ENCODE results near the gene NCOA7. TPM values are rescaled to one million over a fixed set of nuclear protein-coding genes. Genes with fewer than 3 reads are reported as not detected.

NCOA7 gene
- total RNA-seq, 1 experiment from 2014 or later = 37.3 TPM

DNA sequence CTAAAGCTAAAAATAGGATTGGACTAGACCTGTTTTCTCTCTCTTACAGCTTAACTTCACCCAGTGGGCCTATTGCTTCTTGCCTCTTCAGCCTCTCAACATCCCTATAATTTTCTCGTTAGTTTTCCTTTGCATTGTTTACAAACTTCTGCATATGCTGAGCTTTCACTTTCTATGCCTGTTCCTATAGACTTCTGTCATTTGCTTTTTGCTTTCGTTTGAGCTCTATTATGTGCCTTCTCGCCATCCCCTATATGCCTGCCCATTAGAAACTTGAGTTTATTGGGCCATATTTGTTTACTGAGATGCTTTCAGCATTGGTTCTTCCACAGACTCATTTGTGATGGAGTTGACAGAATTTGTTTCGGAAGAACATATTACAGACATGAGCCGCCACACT is 40.9 kb downstream of the NCOA7 start:
- CTCF ChIA-PET = interaction anchor here (0.5 to 0.6 kb wide), 2 partner anchors 39 to 604 kb away, joined by 3 read pairs; no protein-coding TSS in a partner anchor
- H3K27me3 ChIP-seq (ENCODE audit: control insufficient read depth, insufficient read depth, low read length) = no peaks in the 10 kb centered on the region
- BruUV-seq (replicated peaks) = no TSS peak
- 0 out of 2 replicates have a peak, but pooled peaks cover 4% of the 10 kb centered on the region for H3K4me1 ChIP-seq (ENCODE audit: control insufficient read depth, insufficient read depth, low read length)
- no peak overlapping the region for H3K27ac ChIP-seq (ENCODE audit: low read length)
- TF ChIP-seq, protein P1, sequence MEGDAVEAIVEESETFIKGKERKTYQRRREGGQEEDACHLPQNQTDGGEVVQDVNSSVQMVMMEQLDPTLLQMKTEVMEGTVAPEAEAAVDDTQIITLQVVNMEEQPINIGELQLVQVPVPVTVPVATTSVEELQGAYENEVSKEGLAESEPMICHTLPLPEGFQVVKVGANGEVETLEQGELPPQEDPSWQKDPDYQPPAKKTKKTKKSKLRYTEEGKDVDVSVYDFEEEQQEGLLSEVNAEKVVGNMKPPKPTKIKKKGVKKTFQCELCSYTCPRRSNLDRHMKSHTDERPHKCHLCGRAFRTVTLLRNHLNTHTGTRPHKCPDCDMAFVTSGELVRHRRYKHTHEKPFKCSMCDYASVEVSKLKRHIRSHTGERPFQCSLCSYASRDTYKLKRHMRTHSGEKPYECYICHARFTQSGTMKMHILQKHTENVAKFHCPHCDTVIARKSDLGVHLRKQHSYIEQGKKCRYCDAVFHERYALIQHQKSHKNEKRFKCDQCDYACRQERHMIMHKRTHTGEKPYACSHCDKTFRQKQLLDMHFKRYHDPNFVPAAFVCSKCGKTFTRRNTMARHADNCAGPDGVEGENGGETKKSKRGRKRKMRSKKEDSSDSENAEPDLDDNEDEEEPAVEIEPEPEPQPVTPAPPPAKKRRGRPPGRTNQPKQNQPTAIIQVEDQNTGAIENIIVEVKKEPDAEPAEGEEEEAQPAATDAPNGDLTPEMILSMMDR (IDR thresholded peaks at IDR 0.05) = no peak
- TF ChIP-seq SIN3A (IDR thresholded peaks at IDR 0.05; ENCODE audit: borderline replicate concordance, insufficient read depth, low read depth, low read length) (no peak), POLR2AphosphoS5 (IDR thresholded peaks at IDR 0.05; ENCODE audit: low read depth, low read length) (no peak), TCF7L2 (IDR thresholded peaks at IDR 0.05; ENCODE audit: low read depth, low read length) (no peak)
- TF ChIP-seq, protein P2, sequence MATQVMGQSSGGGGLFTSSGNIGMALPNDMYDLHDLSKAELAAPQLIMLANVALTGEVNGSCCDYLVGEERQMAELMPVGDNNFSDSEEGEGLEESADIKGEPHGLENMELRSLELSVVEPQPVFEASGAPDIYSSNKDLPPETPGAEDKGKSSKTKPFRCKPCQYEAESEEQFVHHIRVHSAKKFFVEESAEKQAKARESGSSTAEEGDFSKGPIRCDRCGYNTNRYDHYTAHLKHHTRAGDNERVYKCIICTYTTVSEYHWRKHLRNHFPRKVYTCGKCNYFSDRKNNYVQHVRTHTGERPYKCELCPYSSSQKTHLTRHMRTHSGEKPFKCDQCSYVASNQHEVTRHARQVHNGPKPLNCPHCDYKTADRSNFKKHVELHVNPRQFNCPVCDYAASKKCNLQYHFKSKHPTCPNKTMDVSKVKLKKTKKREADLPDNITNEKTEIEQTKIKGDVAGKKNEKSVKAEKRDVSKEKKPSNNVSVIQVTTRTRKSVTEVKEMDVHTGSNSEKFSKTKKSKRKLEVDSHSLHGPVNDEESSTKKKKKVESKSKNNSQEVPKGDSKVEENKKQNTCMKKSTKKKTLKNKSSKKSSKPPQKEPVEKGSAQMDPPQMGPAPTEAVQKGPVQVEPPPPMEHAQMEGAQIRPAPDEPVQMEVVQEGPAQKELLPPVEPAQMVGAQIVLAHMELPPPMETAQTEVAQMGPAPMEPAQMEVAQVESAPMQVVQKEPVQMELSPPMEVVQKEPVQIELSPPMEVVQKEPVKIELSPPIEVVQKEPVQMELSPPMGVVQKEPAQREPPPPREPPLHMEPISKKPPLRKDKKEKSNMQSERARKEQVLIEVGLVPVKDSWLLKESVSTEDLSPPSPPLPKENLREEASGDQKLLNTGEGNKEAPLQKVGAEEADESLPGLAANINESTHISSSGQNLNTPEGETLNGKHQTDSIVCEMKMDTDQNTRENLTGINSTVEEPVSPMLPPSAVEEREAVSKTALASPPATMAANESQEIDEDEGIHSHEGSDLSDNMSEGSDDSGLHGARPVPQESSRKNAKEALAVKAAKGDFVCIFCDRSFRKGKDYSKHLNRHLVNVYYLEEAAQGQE (IDR thresholded peaks at IDR 0.05; ENCODE audit: insufficient read depth in 1 of 2, low read depth in 2 of 2, low read length in 1 of 2) = no peak
- intact Hi-C loops (cut with micrococcal nuclease; ENCODE audit: unreplicated experiment) = no loop called here
- no peaks in the 10 kb centered on the region for H3K9me3 ChIP-seq (ENCODE audit: control insufficient read depth, insufficient read depth, low read depth, low read length)
- ATAC-seq (no peak), DNase-seq (ENCODE audit: low read depth, low spot score) (no peak)
- in situ Hi-C loops (cut with HindIII; ENCODE audit: low pct_unique_long_range_greater_than_20kb, low sequenced_read_pairs) = no loop called here
- POLR2A ChIA-PET = no interaction called here
- H3K36me3 ChIP-seq (ENCODE audit: control insufficient read depth, insufficient read depth, low read length) = no peaks in the 10 kb centered on the region
- no peak overlapping the region for H3K4me3 ChIP-seq (ENCODE audit: low read depth in 2 of 2, low read length in 2 of 2)

DNA sequence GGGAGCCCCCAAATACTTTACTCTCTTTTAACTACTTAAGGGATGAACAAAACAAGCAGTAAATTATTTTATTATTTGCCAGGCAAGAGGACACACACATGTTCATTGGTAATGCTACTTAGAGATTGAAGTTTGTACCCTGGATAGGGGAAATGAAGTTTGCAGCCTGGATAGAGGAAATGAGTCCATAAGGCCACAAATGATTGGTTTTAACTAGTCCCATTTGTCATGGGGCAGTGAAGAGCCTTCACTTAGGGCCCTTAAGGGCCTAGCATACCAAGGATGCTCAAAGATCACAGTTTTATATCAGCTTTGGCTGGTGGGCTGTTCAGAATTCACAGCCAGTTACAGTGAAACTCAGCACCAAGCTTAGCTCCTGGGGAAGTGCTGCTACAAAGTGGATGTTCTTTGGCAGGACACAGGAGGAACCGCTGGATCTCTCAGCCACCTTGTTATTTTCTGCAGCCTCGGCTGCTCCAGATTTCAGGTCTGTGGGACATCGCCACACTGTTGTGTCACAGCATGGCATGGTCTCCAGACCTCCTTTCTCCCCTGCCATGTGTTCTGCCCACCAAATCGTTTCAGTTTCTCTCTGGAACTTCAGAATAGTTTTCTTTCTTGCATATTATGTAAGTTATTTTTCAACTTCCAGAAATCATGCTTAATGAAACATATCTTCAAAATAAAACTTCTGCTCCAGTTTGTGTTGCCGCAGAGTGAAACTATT is 41.8 kb downstream of the NCOA7 start:
- Histone ChIP-seq H3K27me3 (ENCODE audit: control insufficient read depth, insufficient read depth, low read length) (no peaks in the 10 kb centered on the region), H3K4me3 (ENCODE audit: low read depth in 2 of 2, low read length in 2 of 2) (no peak overlapping the region), H3K27ac (ENCODE audit: low read length) (no peak overlapping the region), H3K9me3 (ENCODE audit: control insufficient read depth, insufficient read depth, low read depth, low read length) (no peaks in the 10 kb centered on the region), H3K4me1 (ENCODE audit: control insufficient read depth, insufficient read depth, low read length) (0 out of 2 replicates have a peak, but pooled peaks cover 4% of the 10 kb centered on the region), H3K36me3 (ENCODE audit: control insufficient read depth, insufficient read depth, low read length) (no peaks in the 10 kb centered on the region)
- intact Hi-C loops (cut with micrococcal nuclease; ENCODE audit: unreplicated experiment) (no loop called here), in situ Hi-C loops (cut with HindIII; ENCODE audit: low pct_unique_long_range_greater_than_20kb, low sequenced_read_pairs) (no loop called here)
- POLR2A ChIA-PET = no interaction called here
- CTCF ChIA-PET = no interaction called here
- BruUV-seq (replicated peaks) = no TSS peak
- ATAC-seq (no peak), DNase-seq (ENCODE audit: low read depth, low spot score) (no peak)
- TF ChIP-seq POLR2AphosphoS5 (IDR thresholded peaks at IDR 0.05; ENCODE audit: low read depth, low read length) = no peak
- TF ChIP-seq, protein P1 (IDR thresholded peaks at IDR 0.05) = no peak
- TF ChIP-seq, protein P2 (IDR thresholded peaks at IDR 0.05; ENCODE audit: insufficient read depth in 1 of 2, low read depth in 2 of 2, low read length in 1 of 2) = no peak
- TF ChIP-seq TCF7L2 (IDR thresholded peaks at IDR 0.05; ENCODE audit: low read depth, low read length) = no peak
- TF ChIP-seq SIN3A (IDR thresholded peaks at IDR 0.05; ENCODE audit: borderline replicate concordance, insufficient read depth, low read depth, low read length) = no peak

All from Panc1 (cell line).